ENCODE measurements around the gene EXOC3L4. TPM values are rescaled to one million over a fixed set of nuclear protein-coding genes. Genes with fewer than 3 reads are reported as not detected.
A peak's percentile ranks its signal among the peaks of the same experiment; 100 is the strongest.

Gene EXOC3L4
- total RNA-seq, 1 donor, result not detected

- no peak overlapping the region for H3K4me3 ChIP-seq (ENCODE audit: low read depth, low read length)
- TF ChIP-seq CTCF (IDR thresholded peaks at IDR 0.05; ENCODE audit: insufficient read depth, low read length), result no peak
- DNase-seq (ENCODE audit: low read depth), result no peak
These were observed 7.1 kb upstream of the EXOC3L4 start for GRCh38 chr14:103087343-103087835.

GRCh38 chr14:103088921-103089320 is 5.6 kb upstream of the EXOC3L4 start:
- no peak overlapping the region for H3K4me3 ChIP-seq (ENCODE audit: low read depth, low read length)
- no peak for TF ChIP-seq CTCF (IDR thresholded peaks at IDR 0.05; ENCODE audit: insufficient read depth, low read length)
- DNase-seq (ENCODE audit: low read depth), result no peak

GRCh38 chr14:103089386-103090335 is 4.9 kb upstream of the EXOC3L4 start:
- no peak for TF ChIP-seq CTCF (IDR thresholded peaks at IDR 0.05; ENCODE audit: insufficient read depth, low read length)
- H3K4me3 ChIP-seq (ENCODE audit: low read depth, low read length), result no peak overlapping the region
- no peak for DNase-seq (ENCODE audit: low read depth)

- H3K4me3 ChIP-seq (ENCODE audit: low read depth, low read length), result no peak overlapping the region
- no peak for DNase-seq (ENCODE audit: low read depth)
- TF ChIP-seq CTCF (IDR thresholded peaks at IDR 0.05; ENCODE audit: insufficient read depth, low read length), result no peak
These were observed 4.0 kb upstream of the EXOC3L4 start for GRCh38 chr14:103090481-103091020.

- peak; percentile 42 for TF ChIP-seq CTCF (IDR thresholded peaks at IDR 0.05; ENCODE audit: insufficient read depth, low read length)
- peak; percentile 14 for DNase-seq (ENCODE audit: low read depth)
- H3K4me3 ChIP-seq (ENCODE audit: low read depth, low read length), result no peak overlapping the region
These were observed 3.3 kb upstream of the EXOC3L4 start for GRCh38 chr14:103091041-103091882.

- no peak for DNase-seq (ENCODE audit: low read depth)
- TF ChIP-seq CTCF (IDR thresholded peaks at IDR 0.05; ENCODE audit: insufficient read depth, low read length), result no peak
- no peak overlapping the region for H3K4me3 ChIP-seq (ENCODE audit: low read depth, low read length)
These were observed 2.7 kb upstream of the EXOC3L4 start for GRCh38 chr14:103091883-103092222.
